Fibroblast of the conjunctiva (primary cell): ENCODE results near the gene TANC1.

Experiments used
- DNase-seq: peaks from one replicate; pipeline ENCODE4 v3.0.0-alpha.2; 2010; ENCODE audit warnings: low read depth

TANC1 gene

GRCh38 chr2:159267921-159268320 is 299.5 kb downstream of the TANC1 start:
- DNase-seq = no peak

GRCh38 chr2:159270744-159271379 is 302.4 kb downstream of the TANC1 start:
- no peak for DNase-seq

GRCh38 chr2:159272156-159272555 is 303.7 kb downstream of the TANC1 start:
- DNase-seq = no peak

- DNase-seq = no peak
These were observed 306.7 kb downstream of the TANC1 start for GRCh38 chr2:159275111-159275510.

- DNase-seq = no peak
These were observed 311.3 kb downstream of the TANC1 start for GRCh38 chr2:159279700-159280099.

GRCh38 chr2:159281002-159281401 is 312.6 kb downstream of the TANC1 start:
- DNase-seq = no peak
